ENCODE results near the gene GBX1.

GBX1 gene

GRCh38 chr7:151194188-151194587 is 26.7 kb upstream of the GBX1 start:
- no peaks in the 10 kb centered on the region for H3K9me3 ChIP-seq (ENCODE audit: control insufficient read depth in 1 of 2, low read length in 2 of 2)
- no peak overlapping the region for H3K4me3 ChIP-seq (ENCODE audit: low read depth in 1 of 2, low read length in 2 of 2)
- H3K27ac ChIP-seq (ENCODE audit: low read depth, low read length), result no peak overlapping the region
- no peaks in the 10 kb centered on the region for H3K36me3 ChIP-seq (ENCODE audit: control insufficient read depth in 1 of 2, insufficient read depth in 2 of 2, low read length in 2 of 2)
- peaks cover 12 to 18% of the 10 kb centered on the region in 2 donors for H3K27me3 ChIP-seq (ENCODE audit: control insufficient read depth in 1 of 2, insufficient read depth in 2 of 2, low read length in 2 of 2)
- no peaks in the 10 kb centered on the region for H3K4me1 ChIP-seq (ENCODE audit: control insufficient read depth in 1 of 2, insufficient read depth in 2 of 2, low read length in 2 of 2)
- no peak overlapping the region for H3K9ac ChIP-seq (ENCODE audit: low read depth in 1 of 2, low read length in 2 of 2)

- H3K27me3 ChIP-seq (ENCODE audit: control insufficient read depth in 1 of 2, insufficient read depth in 2 of 2, low read length in 2 of 2), result peaks cover 12 to 18% of the 10 kb centered on the region in 2 donors
- H3K4me1 ChIP-seq (ENCODE audit: control insufficient read depth in 1 of 2, insufficient read depth in 2 of 2, low read length in 2 of 2), result no peaks in the 10 kb centered on the region
- H3K4me3 ChIP-seq (ENCODE audit: low read depth in 1 of 2, low read length in 2 of 2), result no peak overlapping the region
- H3K9ac ChIP-seq (ENCODE audit: low read depth in 1 of 2, low read length in 2 of 2), result no peak overlapping the region
- H3K27ac ChIP-seq (ENCODE audit: low read depth, low read length), result no peak overlapping the region
- H3K9me3 ChIP-seq (ENCODE audit: control insufficient read depth in 1 of 2, low read length in 2 of 2), result no peaks in the 10 kb centered on the region
- H3K36me3 ChIP-seq (ENCODE audit: control insufficient read depth in 1 of 2, insufficient read depth in 2 of 2, low read length in 2 of 2), result no peaks in the 10 kb centered on the region
Measured at GRCh38 chr7:151193203-151193978, 25.9 kb upstream of the GBX1 start.

DNA sequence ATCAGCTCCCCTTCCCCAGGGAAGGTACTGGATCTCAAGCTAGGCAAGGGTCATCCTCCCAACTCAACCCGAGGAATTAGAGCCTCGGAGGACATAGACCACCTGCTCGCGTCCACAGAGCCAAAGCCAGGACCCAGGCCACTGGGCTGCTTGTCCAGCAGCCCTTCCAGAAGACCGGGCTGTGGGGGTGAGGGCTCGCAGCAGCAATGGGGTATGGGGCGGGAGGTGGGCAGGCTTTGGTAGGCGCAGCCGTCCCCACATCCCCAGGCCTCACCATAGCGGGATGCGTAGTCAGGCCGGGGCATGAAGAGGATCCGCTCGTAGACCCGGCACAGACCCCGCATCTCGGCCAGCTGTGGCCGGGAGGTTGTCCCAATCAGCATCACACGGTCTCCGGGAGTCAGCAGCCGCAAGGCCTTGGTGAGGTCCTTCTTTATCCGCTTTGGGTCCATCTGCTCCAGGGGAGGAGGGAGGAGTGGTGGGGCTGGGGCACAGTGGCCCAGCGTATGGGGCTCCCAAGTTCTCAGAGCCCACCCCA is 24.6 kb upstream of the GBX1 start:
- no peaks in the 10 kb centered on the region for H3K36me3 ChIP-seq (ENCODE audit: control insufficient read depth in 1 of 2, insufficient read depth in 2 of 2, low read length in 2 of 2)
- H3K9ac ChIP-seq (ENCODE audit: low read depth in 1 of 2, low read length in 2 of 2), result no peak overlapping the region
- no peaks in the 10 kb centered on the region for H3K4me1 ChIP-seq (ENCODE audit: control insufficient read depth in 1 of 2, insufficient read depth in 2 of 2, low read length in 2 of 2)
- peaks cover 12 to 18% of the 10 kb centered on the region in 2 donors for H3K27me3 ChIP-seq (ENCODE audit: control insufficient read depth in 1 of 2, insufficient read depth in 2 of 2, low read length in 2 of 2)
- no peak overlapping the region for H3K4me3 ChIP-seq (ENCODE audit: low read depth in 1 of 2, low read length in 2 of 2)
- H3K27ac ChIP-seq (ENCODE audit: low read depth, low read length), result no peak overlapping the region
- H3K9me3 ChIP-seq (ENCODE audit: control insufficient read depth in 1 of 2, low read length in 2 of 2), result no peaks in the 10 kb centered on the region

GRCh38 chr7:151191544-151191943 is 24.1 kb upstream of the GBX1 start:
- Histone ChIP-seq H3K27ac (ENCODE audit: low read depth, low read length) (no peak overlapping the region), H3K9me3 (ENCODE audit: control insufficient read depth in 1 of 2, low read length in 2 of 2) (no peaks in the 10 kb centered on the region), H3K27me3 (ENCODE audit: control insufficient read depth in 1 of 2, insufficient read depth in 2 of 2, low read length in 2 of 2) (peaks cover 12 to 13% of the 10 kb centered on the region in 2 donors), H3K9ac (ENCODE audit: low read depth in 1 of 2, low read length in 2 of 2) (no peak overlapping the region), H3K36me3 (ENCODE audit: control insufficient read depth in 1 of 2, insufficient read depth in 2 of 2, low read length in 2 of 2) (no peaks in the 10 kb centered on the region), H3K4me1 (ENCODE audit: control insufficient read depth in 1 of 2, insufficient read depth in 2 of 2, low read length in 2 of 2) (no peaks in the 10 kb centered on the region), H3K4me3 (ENCODE audit: low read depth in 1 of 2, low read length in 2 of 2) (no peak overlapping the region)

- H3K9ac ChIP-seq (ENCODE audit: low read depth in 1 of 2, low read length in 2 of 2), result no peak overlapping the region
- H3K27me3 ChIP-seq (ENCODE audit: control insufficient read depth in 1 of 2, insufficient read depth in 2 of 2, low read length in 2 of 2), result no peaks in the 10 kb centered on the region
Measured at GRCh38 chr7:151189038-151189437, 21.5 kb upstream of the GBX1 start.

GRCh38 chr7:151188252-151188542 is 20.7 kb upstream of the GBX1 start:
- Histone ChIP-seq H3K4me1 (ENCODE audit: control insufficient read depth in 1 of 2, insufficient read depth in 2 of 2, low read length in 2 of 2) (no peaks in the 10 kb centered on the region), H3K9ac (ENCODE audit: low read depth in 1 of 2, low read length in 2 of 2) (no peak overlapping the region)

More at GRCh38 chr7:151189038-151189437, 21.5 kb upstream of the GBX1 start:
- H3K9me3 ChIP-seq (ENCODE audit: control insufficient read depth in 1 of 2, low read length in 2 of 2), result no peaks in the 10 kb centered on the region
- H3K27ac ChIP-seq (ENCODE audit: low read depth, low read length), result no peak overlapping the region
- no peaks in the 10 kb centered on the region for H3K4me1 ChIP-seq (ENCODE audit: control insufficient read depth in 1 of 2, insufficient read depth in 2 of 2, low read length in 2 of 2)
- no peak overlapping the region for H3K4me3 ChIP-seq (ENCODE audit: low read depth in 1 of 2, low read length in 2 of 2)
- H3K36me3 ChIP-seq (ENCODE audit: control insufficient read depth in 1 of 2, insufficient read depth in 2 of 2, low read length in 2 of 2), result no peaks in the 10 kb centered on the region

DNA sequence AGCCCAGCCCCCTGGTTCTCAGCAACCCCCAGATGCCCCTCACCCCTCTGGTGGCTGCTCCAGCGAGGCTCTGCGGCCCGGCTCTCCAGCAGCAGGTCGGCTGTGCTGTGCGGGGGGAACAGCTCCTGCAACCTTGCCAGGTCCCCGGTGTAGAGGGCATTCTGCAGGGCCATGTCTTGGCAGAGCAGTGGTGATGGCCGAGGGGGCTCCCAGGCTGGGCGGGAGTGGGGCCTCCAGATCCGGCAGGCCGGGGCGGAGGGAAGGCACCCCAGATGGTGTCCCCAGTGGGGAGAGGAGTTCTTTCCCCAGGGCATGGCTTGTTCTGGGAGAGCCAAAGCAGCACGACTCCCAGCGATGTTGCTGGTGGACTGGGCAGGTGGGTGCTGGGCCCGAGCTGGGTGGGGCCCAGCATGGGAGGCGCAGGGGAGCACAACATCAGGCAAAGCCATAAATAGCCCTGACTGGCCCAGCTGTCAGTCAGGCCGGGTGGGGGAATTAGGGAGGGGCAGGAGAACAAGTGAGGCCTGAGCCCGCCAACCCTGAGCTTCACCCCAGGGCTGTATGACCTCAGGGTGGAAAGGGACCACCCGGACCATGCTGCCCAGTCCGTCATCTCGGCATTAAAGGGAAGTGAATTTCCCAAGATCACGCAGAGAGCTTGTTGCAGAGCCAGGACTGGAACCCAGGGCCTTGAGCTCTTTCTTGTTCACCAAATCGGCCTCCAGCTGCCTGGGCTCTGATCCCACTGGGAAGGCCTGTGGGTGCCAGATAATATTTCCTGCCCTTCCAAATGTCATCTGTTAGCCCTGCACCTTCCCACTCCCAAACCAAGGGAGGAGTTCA is 20.1 kb upstream of the GBX1 start:
- Histone ChIP-seq H3K36me3 (ENCODE audit: control insufficient read depth in 1 of 2, insufficient read depth in 2 of 2, low read length in 2 of 2) (no peaks in the 10 kb centered on the region), H3K9me3 (ENCODE audit: control insufficient read depth in 1 of 2, low read length in 2 of 2) (no peaks in the 10 kb centered on the region), H3K27me3 (ENCODE audit: control insufficient read depth in 1 of 2, insufficient read depth in 2 of 2, low read length in 2 of 2) (no peaks in the 10 kb centered on the region), H3K4me1 (ENCODE audit: control insufficient read depth in 1 of 2, insufficient read depth in 2 of 2, low read length in 2 of 2) (no peaks in the 10 kb centered on the region), H3K9ac (ENCODE audit: low read depth in 1 of 2, low read length in 2 of 2) (no peak overlapping the region), H3K4me3 (ENCODE audit: low read depth in 1 of 2, low read length in 2 of 2) (no peak overlapping the region), H3K27ac (ENCODE audit: low read depth, low read length) (no peak overlapping the region)

More at GRCh38 chr7:151188252-151188542, 20.7 kb upstream of the GBX1 start:
- Histone ChIP-seq H3K9me3 (ENCODE audit: control insufficient read depth in 1 of 2, low read length in 2 of 2) (no peaks in the 10 kb centered on the region), H3K4me3 (ENCODE audit: low read depth in 1 of 2, low read length in 2 of 2) (no peak overlapping the region), H3K27me3 (ENCODE audit: control insufficient read depth in 1 of 2, insufficient read depth in 2 of 2, low read length in 2 of 2) (no peaks in the 10 kb centered on the region), H3K36me3 (ENCODE audit: control insufficient read depth in 1 of 2, insufficient read depth in 2 of 2, low read length in 2 of 2) (no peaks in the 10 kb centered on the region), H3K27ac (ENCODE audit: low read depth, low read length) (no peak overlapping the region)

DNA sequence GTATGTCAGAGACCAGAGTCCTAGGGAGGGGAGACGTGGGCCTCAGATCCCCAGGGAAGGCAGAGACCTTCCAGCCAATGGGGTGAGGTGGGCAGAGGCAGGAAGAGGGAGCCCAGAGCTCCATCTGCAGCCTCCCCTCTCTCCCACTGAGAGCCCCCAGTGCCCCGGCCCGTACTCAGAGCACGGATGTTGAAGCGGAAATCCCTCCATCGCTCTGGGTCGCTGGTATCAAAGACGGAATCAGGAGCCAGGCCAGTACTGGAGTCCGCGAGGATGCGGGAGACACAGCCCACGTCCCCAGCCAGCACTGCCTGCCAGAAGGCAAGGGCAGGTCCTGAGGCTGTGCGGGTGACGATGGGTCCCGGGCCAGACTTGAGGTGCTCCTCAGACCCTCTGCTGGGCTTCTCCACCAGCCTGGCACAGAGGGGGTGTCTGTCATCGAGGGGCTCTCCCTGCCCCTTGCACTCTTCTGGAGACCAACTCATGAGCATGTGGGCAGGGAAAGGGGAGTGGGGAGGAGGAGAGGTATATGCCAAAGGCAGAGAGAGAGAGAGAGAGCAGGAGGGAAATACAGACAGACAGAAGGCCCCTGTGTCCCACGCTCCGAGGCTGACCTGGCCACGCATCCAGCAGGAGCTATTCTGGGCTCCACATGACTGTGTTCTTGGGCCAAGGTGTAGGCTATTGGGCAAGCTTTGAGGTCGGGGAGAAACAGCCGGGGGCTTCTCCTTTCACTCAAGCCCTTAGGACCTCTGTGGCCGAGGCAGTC is 19.3 kb upstream of the GBX1 start, which contains the start of gene ASB10:
Gene ASB10, minus strand, starts transcription at position 611 of the 769 bp plus-strand sequence. Its CDS starts 120 bp downstream, at position 491.
- no peak within 1 kb of the TSS for H3K9ac ChIP-seq (ENCODE audit: low read depth in 1 of 2, low read length in 2 of 2)
- H3K4me1 ChIP-seq (ENCODE audit: control insufficient read depth in 1 of 2, insufficient read depth in 2 of 2, low read length in 2 of 2), result no peaks in the 10 kb centered on the region
- no peaks in the 10 kb centered on the region for H3K9me3 ChIP-seq (ENCODE audit: control insufficient read depth in 1 of 2, low read length in 2 of 2)
- H3K36me3 ChIP-seq (ENCODE audit: control insufficient read depth in 1 of 2, insufficient read depth in 2 of 2, low read length in 2 of 2), result no peaks in the 10 kb centered on the region
- no peak within 1 kb of the TSS for H3K4me3 ChIP-seq (ENCODE audit: low read depth in 1 of 2, low read length in 2 of 2)
- no peaks in the 10 kb centered on the region for H3K27me3 ChIP-seq (ENCODE audit: control insufficient read depth in 1 of 2, insufficient read depth in 2 of 2, low read length in 2 of 2)
- H3K27ac ChIP-seq (ENCODE audit: low read depth, low read length), result no peak within 1 kb of the TSS

DNA sequence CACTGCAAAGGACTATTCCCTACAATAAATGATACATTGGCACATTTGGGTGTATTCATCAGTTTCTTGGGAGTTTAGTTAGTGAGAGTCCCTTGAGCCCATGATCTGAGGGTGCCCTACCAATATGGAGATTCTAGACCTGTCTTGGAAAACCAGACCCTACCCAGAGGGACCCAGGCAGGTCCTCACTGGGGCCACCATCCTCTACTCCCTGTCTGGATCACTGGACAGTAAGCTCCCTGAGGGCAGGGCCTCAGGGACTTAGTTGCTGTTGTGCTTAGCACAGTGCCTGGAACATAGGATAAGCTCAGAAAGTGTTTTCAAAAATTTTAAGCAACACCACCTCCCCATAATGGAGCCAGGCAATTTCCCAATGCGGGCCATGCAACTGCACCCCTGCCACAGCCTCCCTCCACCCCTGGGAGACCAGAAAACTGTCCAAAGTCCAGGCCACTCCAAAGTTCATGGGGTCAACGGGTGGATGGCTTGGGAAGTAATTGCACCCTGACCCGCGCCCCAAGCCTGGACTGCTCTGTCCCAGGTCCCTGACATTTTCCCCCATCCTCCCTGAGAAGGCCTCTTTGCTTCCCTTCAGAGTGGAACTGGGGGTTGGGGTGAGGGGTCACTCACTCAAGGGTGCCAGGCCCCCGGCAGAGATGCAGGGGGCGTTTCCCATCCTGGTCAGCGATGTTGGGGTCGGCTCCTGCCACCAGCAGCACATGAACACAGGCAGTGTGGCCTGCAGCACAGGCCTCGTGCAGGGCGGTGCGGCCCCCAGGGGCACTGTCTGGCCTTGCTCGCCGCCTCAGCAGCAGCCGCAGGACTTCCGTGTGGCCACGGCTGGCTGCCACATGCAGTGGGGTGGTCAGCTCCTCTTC is 18.5 kb upstream of the GBX1 start:
- no peaks in the 10 kb centered on the region for H3K4me1 ChIP-seq (ENCODE audit: control insufficient read depth in 1 of 2, insufficient read depth in 2 of 2, low read length in 2 of 2)
- no peaks in the 10 kb centered on the region for H3K27me3 ChIP-seq (ENCODE audit: control insufficient read depth in 1 of 2, insufficient read depth in 2 of 2, low read length in 2 of 2)
- no peaks in the 10 kb centered on the region for H3K9me3 ChIP-seq (ENCODE audit: control insufficient read depth in 1 of 2, low read length in 2 of 2)
- H3K4me3 ChIP-seq (ENCODE audit: low read depth in 1 of 2, low read length in 2 of 2), result no peak overlapping the region
- H3K27ac ChIP-seq (ENCODE audit: low read depth, low read length), result no peak overlapping the region
- H3K9ac ChIP-seq (ENCODE audit: low read depth in 1 of 2, low read length in 2 of 2), result no peak overlapping the region
- no peaks in the 10 kb centered on the region for H3K36me3 ChIP-seq (ENCODE audit: control insufficient read depth in 1 of 2, insufficient read depth in 2 of 2, low read length in 2 of 2)
